Left ventricle myocardium inferior (tissue), 1 donor: ENCODE results near the gene PTGDR2. TPM values are rescaled to one million over a fixed set of nuclear protein-coding genes. Genes with fewer than 3 reads are reported as not detected.

Experiments used
- DNase-seq: peaks from one replicate; pipeline ENCODE4 v3.0.0-alpha.2; 2020
- H3K27ac ChIP-seq: fragments of 200-600 bp; replicated peaks from 2 replicates; pipeline ENCODE4 v1.8.0; 2021
- H3K27me3 ChIP-seq: fragments of 200-600 bp; 2 replicates; pipeline ENCODE4 v1.8.0; 2021; ENCODE audit warnings: low read depth
- H3K36me3 ChIP-seq: fragments of 200-600 bp; 2 replicates; pipeline ENCODE4 v1.8.0; 2021
- H3K4me1 ChIP-seq: fragments of 200-600 bp; 2 replicates; pipeline ENCODE4 v1.8.0; 2021
- H3K4me3 ChIP-seq: fragments of 200-600 bp; 2 replicates; pipeline ENCODE4 v1.8.0; 2021; ENCODE audit warnings: mild to moderate bottlenecking, moderate library complexity
- H3K9me3 ChIP-seq: fragments of 200-600 bp; replicated peaks from 2 replicates; pipeline ENCODE4 v1.8.0; 2021
- CTCF ChIP-seq: fragments of 200-600 bp; IDR thresholded peaks from 2 replicates; pipeline ENCODE4 v1.8.0; 2021; ENCODE audit warnings: antibody characterized with exemption, mild to moderate bottlenecking, borderline replicate concordance
- intact Hi-C: fragments of 100-400 bp; cut with micrococcal nuclease; formaldehyde crosslinking; loops from one replicate; pipeline ENCODE4 v1.11.0; 2022
- total RNA-seq: library from RNA; stranded (reverse); fragmentation: NEBNext Ultra II Directional; extraction: Animal tissue kit (Norgen Biotek cat#: 25700); gene quantifications from one replicate; pipeline ENCODE4 v1.2.1, GENCODE V29; 2021
- donor health status: DM: no; HTN: yes; CAD: no; lungs with severe emphysema.

PTGDR2 gene
- total RNA-seq, 1 donor from 2014 or later = 2.3 TPM

GRCh38 chr11:60870276-60870675 is 14.5 kb upstream of the PTGDR2 start:
- Histone ChIP-seq H3K36me3 (no peaks in the 10 kb centered on the region), H3K4me1 (peaks cover 59% of the 10 kb centered on the region), H3K4me3 (no peak overlapping the region), H3K27me3 (no peaks in the 10 kb centered on the region), H3K27ac (peak overlapping the region; percentile 76), H3K9me3 (no peaks in the 10 kb centered on the region)
- no peak for TF ChIP-seq CTCF
- no peak for DNase-seq
- intact Hi-C loops = no loop called here

- intact Hi-C loops = no loop called here
- DNase-seq = no peak
Observed at GRCh38 chr11:60869451-60869825, 13.7 kb upstream of the PTGDR2 start.

GRCh38 chr11:60868682-60869450 is 13.1 kb upstream of the PTGDR2 start:
- Histone ChIP-seq H3K27me3 (no peaks in the 10 kb centered on the region), H3K27ac (no peak overlapping the region), H3K4me3 (no peak overlapping the region), H3K4me1 (peaks cover 49% of the 10 kb centered on the region), H3K36me3 (no peaks in the 10 kb centered on the region), H3K9me3 (no peaks in the 10 kb centered on the region)
- intact Hi-C loops = no loop called here
- DNase-seq = no peak
- TF ChIP-seq CTCF = no peak

More at GRCh38 chr11:60869451-60869825, 13.7 kb upstream of the PTGDR2 start:
- no peak for TF ChIP-seq CTCF
- Histone ChIP-seq H3K4me1 (peaks cover 54% of the 10 kb centered on the region), H3K27ac (no peak overlapping the region), H3K4me3 (no peak overlapping the region), H3K27me3 (no peaks in the 10 kb centered on the region), H3K36me3 (no peaks in the 10 kb centered on the region), H3K9me3 (no peaks in the 10 kb centered on the region)

- Histone ChIP-seq H3K27ac (no peak overlapping the region), H3K4me1 (peaks cover 41% of the 10 kb centered on the region), H3K36me3 (no peaks in the 10 kb centered on the region), H3K4me3 (no peak overlapping the region), H3K27me3 (no peaks in the 10 kb centered on the region), H3K9me3 (no peaks in the 10 kb centered on the region)
- intact Hi-C loops = no loop called here
- TF ChIP-seq CTCF = no peak
- no peak for DNase-seq
Observed at GRCh38 chr11:60867871-60868681, 12.3 kb upstream of the PTGDR2 start.

GRCh38 chr11:60866911-60867870 is 11.4 kb upstream of the PTGDR2 start, which contains the start of gene ZP1:
Gene ZP1, plus strand, starts transcription at chr11:60867542. Its CDS starts 20 bp downstream, at chr11:60867562.
- no peak within 1 kb of the TSS for H3K4me3 ChIP-seq
- H3K9me3 ChIP-seq = no peaks in the 10 kb centered on the region
- peaks cover 32% of the 10 kb centered on the region for H3K4me1 ChIP-seq
- intact Hi-C loops = no loop called here
- no peak for TF ChIP-seq CTCF
- H3K36me3 ChIP-seq = no peaks in the 10 kb centered on the region
- H3K27me3 ChIP-seq = peaks cover 2% of the 10 kb centered on the region
- no peak within 1 kb of the TSS for H3K27ac ChIP-seq
- DNase-seq = no peak
